ENCODE data around the gene CD2AP.

GRCh38 chr6:47457370-47457769, 20.2 kb upstream of the CD2AP start:
- TF ChIP-seq, protein P1, sequence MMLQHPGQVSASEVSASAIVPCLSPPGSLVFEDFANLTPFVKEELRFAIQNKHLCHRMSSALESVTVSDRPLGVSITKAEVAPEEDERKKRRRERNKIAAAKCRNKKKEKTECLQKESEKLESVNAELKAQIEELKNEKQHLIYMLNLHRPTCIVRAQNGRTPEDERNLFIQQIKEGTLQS (IDR thresholded peaks at IDR 0.05), result no peak
- TF ChIP-seq, protein P2, sequence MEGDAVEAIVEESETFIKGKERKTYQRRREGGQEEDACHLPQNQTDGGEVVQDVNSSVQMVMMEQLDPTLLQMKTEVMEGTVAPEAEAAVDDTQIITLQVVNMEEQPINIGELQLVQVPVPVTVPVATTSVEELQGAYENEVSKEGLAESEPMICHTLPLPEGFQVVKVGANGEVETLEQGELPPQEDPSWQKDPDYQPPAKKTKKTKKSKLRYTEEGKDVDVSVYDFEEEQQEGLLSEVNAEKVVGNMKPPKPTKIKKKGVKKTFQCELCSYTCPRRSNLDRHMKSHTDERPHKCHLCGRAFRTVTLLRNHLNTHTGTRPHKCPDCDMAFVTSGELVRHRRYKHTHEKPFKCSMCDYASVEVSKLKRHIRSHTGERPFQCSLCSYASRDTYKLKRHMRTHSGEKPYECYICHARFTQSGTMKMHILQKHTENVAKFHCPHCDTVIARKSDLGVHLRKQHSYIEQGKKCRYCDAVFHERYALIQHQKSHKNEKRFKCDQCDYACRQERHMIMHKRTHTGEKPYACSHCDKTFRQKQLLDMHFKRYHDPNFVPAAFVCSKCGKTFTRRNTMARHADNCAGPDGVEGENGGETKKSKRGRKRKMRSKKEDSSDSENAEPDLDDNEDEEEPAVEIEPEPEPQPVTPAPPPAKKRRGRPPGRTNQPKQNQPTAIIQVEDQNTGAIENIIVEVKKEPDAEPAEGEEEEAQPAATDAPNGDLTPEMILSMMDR (IDR thresholded peaks at IDR 0.05; ENCODE audit: low read depth, low read length, missing input control), result no peak
- TF ChIP-seq JUND (IDR thresholded peaks at IDR 0.05) (no peak), RAD21 (IDR thresholded peaks at IDR 0.05) (no peak), EGR1 (IDR thresholded peaks at IDR 0.05; ENCODE audit: low read depth in 2 of 2) (no peak), YY1 (IDR thresholded peaks at IDR 0.05) (no peak), GABPA (IDR thresholded peaks at IDR 0.05 in 1 of 2, conservative IDR thresholded peaks at IDR 0.05 in 1 of 2) (no peak), SP1 (IDR thresholded peaks at IDR 0.05) (no peak)
- TF ChIP-seq, protein P3, sequence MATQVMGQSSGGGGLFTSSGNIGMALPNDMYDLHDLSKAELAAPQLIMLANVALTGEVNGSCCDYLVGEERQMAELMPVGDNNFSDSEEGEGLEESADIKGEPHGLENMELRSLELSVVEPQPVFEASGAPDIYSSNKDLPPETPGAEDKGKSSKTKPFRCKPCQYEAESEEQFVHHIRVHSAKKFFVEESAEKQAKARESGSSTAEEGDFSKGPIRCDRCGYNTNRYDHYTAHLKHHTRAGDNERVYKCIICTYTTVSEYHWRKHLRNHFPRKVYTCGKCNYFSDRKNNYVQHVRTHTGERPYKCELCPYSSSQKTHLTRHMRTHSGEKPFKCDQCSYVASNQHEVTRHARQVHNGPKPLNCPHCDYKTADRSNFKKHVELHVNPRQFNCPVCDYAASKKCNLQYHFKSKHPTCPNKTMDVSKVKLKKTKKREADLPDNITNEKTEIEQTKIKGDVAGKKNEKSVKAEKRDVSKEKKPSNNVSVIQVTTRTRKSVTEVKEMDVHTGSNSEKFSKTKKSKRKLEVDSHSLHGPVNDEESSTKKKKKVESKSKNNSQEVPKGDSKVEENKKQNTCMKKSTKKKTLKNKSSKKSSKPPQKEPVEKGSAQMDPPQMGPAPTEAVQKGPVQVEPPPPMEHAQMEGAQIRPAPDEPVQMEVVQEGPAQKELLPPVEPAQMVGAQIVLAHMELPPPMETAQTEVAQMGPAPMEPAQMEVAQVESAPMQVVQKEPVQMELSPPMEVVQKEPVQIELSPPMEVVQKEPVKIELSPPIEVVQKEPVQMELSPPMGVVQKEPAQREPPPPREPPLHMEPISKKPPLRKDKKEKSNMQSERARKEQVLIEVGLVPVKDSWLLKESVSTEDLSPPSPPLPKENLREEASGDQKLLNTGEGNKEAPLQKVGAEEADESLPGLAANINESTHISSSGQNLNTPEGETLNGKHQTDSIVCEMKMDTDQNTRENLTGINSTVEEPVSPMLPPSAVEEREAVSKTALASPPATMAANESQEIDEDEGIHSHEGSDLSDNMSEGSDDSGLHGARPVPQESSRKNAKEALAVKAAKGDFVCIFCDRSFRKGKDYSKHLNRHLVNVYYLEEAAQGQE (IDR thresholded peaks at IDR 0.05), result no peak
- TF ChIP-seq, protein P4, sequence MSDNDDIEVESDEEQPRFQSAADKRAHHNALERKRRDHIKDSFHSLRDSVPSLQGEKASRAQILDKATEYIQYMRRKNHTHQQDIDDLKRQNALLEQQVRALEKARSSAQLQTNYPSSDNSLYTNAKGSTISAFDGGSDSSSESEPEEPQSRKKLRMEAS (IDR thresholded peaks at IDR 0.05), result no peak
- TF ChIP-seq, protein P5, sequence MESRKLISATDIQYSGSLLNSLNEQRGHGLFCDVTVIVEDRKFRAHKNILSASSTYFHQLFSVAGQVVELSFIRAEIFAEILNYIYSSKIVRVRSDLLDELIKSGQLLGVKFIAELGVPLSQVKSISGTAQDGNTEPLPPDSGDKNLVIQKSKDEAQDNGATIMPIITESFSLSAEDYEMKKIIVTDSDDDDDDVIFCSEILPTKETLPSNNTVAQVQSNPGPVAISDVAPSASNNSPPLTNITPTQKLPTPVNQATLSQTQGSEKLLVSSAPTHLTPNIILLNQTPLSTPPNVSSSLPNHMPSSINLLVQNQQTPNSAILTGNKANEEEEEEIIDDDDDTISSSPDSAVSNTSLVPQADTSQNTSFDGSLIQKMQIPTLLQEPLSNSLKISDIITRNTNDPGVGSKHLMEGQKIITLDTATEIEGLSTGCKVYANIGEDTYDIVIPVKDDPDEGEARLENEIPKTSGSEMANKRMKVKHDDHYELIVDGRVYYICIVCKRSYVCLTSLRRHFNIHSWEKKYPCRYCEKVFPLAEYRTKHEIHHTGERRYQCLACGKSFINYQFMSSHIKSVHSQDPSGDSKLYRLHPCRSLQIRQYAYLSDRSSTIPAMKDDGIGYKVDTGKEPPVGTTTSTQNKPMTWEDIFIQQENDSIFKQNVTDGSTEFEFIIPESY (IDR thresholded peaks at IDR 0.05), result no peak

Data from liver (tissue), 3 donors.